Metanephros (tissue), 1 donor: ENCODE measurements around the gene NPTN. TPM values are rescaled to one million over a fixed set of nuclear protein-coding genes. Genes with fewer than 3 reads are reported as not detected.

Source experiments
- total RNA-seq: library from RNA; depleted of rRNA; stranded (reverse); fragments of >200 nt; gene quantifications from one replicate; pipeline ENCODE4 v1.2.3, GENCODE V29; 2014

NPTN gene
- 154 TPM for total RNA-seq

DNA sequence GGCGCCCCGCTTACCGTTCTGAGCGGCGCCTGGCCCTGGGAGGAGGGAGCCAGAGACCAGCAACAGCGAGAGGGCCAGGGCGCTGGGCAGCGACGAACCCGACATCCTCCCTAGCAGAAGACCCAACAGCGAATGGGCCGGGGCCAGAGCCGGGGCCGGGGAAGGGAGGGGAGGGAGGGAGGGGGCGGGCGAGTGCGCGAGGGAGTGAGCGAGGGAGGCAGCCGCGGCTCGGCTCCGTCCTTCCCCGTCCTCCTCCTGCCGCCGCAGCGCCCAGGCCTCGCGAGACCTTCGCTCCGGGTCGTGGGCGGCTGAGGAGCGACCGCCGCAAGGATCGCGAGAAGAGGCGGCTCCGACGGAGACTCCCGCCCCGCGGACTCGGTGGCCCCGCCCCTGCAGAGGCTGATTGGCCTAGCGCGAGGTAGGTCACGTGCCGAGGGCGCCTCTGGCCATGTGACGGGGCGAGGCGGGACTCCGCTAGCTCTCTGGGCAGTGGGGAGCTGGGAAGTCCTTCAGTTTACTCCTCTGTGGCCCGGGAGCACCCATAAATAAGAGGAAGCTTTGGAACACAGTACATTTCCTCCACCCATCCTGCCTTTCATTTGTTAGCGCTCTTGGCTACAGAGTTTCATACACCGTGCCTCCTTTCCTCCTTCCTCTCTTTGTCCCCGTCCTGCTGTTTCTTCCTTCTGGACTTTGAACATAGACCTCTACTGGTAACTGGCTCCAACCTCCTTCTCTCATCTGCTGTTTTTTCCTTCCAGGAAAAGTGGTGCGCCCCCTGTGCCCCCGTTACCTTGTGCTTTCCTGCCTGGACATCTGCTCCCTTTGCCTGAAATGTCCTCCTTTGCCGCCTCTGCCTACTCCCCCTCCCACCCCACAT lies at the start of gene NPTN:
NPTN (minus strand) TSS at position 279 of the 880 bp plus-strand sequence; CDS start at position 105, 174 bp downstream.

Other genes with a start within 250 kb of the NPTN start
- gene REC114, start 190.2 kb downstream of the NPTN start, total RNA-seq, result not detected
- gene CD276, start 51.0 kb upstream of the NPTN start, total RNA-seq, result 112 TPM
- 7.9 TPM for gene INSYN1, start 120.0 kb upstream of the NPTN start, total RNA-seq
- not detected for gene TBC1D21, start 240.2 kb upstream of the NPTN start, total RNA-seq